Bronchial epithelial cell (primary cell): Measurements from ENCODE around the gene PAX2. TPM values are rescaled to one million over a fixed set of nuclear protein-coding genes. Genes with fewer than 3 reads are reported as not detected.

Experiments
- DNase-seq: peaks from one replicate; pipeline ENCODE4 v3.0.0-alpha.2; 2010; ENCODE audit warnings: low read depth
- FAIRE-seq: peaks from 2 replicates; lab custom pipeline; 2011; peaks lifted over from hg19 to GRCh38; lab: Jason Lieb, UNC
- H3K27me3 ChIP-seq: 2 replicates; pipeline ENCODE4 v1.5.1; 2011; ENCODE audit warnings: low read length; ENCODE audit not compliant: control insufficient read depth, insufficient read depth
- H3K36me3 ChIP-seq: 2 replicates; pipeline ENCODE4 v1.5.1; 2011; ENCODE audit warnings: low read length; ENCODE audit not compliant: control insufficient read depth, insufficient read depth
- H3K4me3 ChIP-seq: 2 replicates; pipeline ENCODE4 v1.5.1; 2011; ENCODE audit warnings: mild to moderate bottlenecking, low read depth, low read length, control low read depth
- CTCF ChIP-seq: IDR thresholded peaks from 2 replicates; pipeline ENCODE4 v1.5.1; 2011; ENCODE audit warnings: mild to moderate bottlenecking, moderate library complexity, low read length, control low read depth, inconsistent platforms; ENCODE audit not compliant: insufficient read depth, severe bottlenecking
- total RNA-seq: library from RNA; depleted of rRNA; stranded (reverse); fragments of >200 nt; gene quantifications from 2 replicates; pipeline ENCODE4 v1.2.1, GENCODE V29; 2014

PAX2 gene
- total RNA-seq, 1 donor from 2014 or later = not detected

GRCh38 chr10:100874702-100875483 lies 129.5 kb downstream of the PAX2 start:
- DNase-seq (no peak), FAIRE-seq (no peak)
- Histone ChIP-seq H3K4me3 (no peak overlapping the region), H3K27me3 (peaks cover 13% of the 10 kb centered on the region), H3K36me3 (no peaks in the 10 kb centered on the region)
- TF ChIP-seq CTCF = no peak

GRCh38 chr10:100875484-100876166 lies 130.2 kb downstream of the PAX2 start:
- H3K27me3 ChIP-seq = peaks cover 15% of the 10 kb centered on the region
- peak; percentile 76 for FAIRE-seq

GRCh38 chr10:100876585-100877460 lies 131.4 kb downstream of the PAX2 start:
- Histone ChIP-seq H3K36me3 (no peaks in the 10 kb centered on the region), H3K4me3 (no peak overlapping the region), H3K27me3 (peaks cover 15% of the 10 kb centered on the region)
- DNase-seq (no peak), FAIRE-seq (no peak)
- TF ChIP-seq CTCF = no peak

More at GRCh38 chr10:100875484-100876166, 130.2 kb downstream of the PAX2 start:
- TF ChIP-seq CTCF = no peak
- Histone ChIP-seq H3K36me3 (no peaks in the 10 kb centered on the region), H3K4me3 (no peak overlapping the region)
- no peak for DNase-seq

GRCh38 chr10:100877461-100877850 lies 132.1 kb downstream of the PAX2 start:
- FAIRE-seq (no peak), DNase-seq (no peak)
- Histone ChIP-seq H3K27me3 (peaks cover 15% of the 10 kb centered on the region), H3K36me3 (no peaks in the 10 kb centered on the region), H3K4me3 (no peak overlapping the region)
- no peak for TF ChIP-seq CTCF

GRCh38 chr10:100878291-100878910 lies 133.0 kb downstream of the PAX2 start:
- H3K27me3 ChIP-seq = peaks cover 15% of the 10 kb centered on the region
- H3K4me3 ChIP-seq = no peak overlapping the region
- peak; percentile 89 for FAIRE-seq
- TF ChIP-seq CTCF = peak; percentile 80
- no peaks in the 10 kb centered on the region for H3K36me3 ChIP-seq
- DNase-seq = peak; percentile 58
